ENCODE results near the gene PTPRO. TPM values are rescaled to one million over a fixed set of nuclear protein-coding genes. Genes with fewer than 3 reads are reported as not detected.

The PTPRO gene
- 10 to 100 TPM; 11.0 to 39.9 (median 21.9) TPM for total RNA-seq
- long read RNA-seq, donor 1, full-length matches to known transcripts: 4 of 4 reads
- long read RNA-seq, donor 1, partial matches to known transcripts: 0 of 4 reads
- long read RNA-seq, donor 1, other reads (novel, unspliced or antisense): 0 of 4 reads
- long read RNA-seq, donor 2, partial matches to known transcripts: 0 of 7 reads
- long read RNA-seq, donor 2, other reads (novel, unspliced or antisense): 3 of 7 reads

DNA sequence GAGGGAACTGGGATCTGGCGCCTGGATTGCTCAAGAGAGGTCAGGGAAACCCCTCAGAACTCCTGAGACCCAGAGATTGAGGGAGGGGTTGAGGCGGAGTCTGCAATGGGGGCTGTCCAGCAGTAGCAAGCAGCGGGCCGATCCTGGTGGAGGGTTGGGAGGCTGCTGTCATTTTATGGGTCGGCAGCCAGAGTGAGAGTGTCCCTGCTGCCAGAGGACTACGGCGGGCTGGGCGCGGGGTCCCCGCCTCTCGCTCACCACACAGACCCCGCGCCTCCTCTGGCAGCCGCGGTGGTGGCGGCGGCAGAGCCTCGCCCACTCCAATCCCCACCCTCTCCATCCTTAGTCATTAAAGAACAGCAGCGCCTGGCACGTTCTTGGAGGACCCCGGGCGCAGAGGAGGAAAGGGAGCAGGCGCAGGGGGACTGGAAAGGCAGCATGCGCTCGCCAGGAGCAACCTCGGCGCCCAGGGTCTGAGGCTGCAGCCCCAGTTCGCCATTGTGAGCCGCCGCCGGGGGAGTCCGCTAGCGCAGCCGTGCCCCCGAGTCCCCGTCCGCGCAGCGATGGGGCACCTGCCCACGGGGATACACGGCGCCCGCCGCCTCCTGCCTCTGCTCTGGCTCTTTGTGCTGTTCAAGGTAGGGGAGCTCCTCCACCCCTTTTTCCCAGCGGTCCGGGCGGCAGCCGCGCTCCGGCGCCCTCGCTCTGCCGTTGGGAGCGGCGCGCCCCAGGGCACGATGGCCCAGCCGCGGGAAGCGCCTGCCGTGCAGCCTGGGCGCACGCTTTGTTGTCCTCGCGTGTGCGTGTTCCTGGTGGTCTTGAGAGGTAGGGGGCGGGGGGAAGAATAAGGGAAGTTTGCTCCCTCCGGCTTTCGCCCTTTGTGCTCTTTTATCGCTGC is at the start of gene PTPRO:
TSS of gene PTPRO (plus strand) at position 345 of the 898 bp plus-strand sequence.
- Histone ChIP-seq H3K36me3 (ENCODE audit: low read depth) (no peaks in the 10 kb centered on the region), H3K9me3 (no peaks in the 10 kb centered on the region), H3K4me1 (ENCODE audit: low read depth) (no peaks in the 10 kb centered on the region), H3K4me3 (no peak within 1 kb of the TSS)
- TF ChIP-seq, protein P1, sequence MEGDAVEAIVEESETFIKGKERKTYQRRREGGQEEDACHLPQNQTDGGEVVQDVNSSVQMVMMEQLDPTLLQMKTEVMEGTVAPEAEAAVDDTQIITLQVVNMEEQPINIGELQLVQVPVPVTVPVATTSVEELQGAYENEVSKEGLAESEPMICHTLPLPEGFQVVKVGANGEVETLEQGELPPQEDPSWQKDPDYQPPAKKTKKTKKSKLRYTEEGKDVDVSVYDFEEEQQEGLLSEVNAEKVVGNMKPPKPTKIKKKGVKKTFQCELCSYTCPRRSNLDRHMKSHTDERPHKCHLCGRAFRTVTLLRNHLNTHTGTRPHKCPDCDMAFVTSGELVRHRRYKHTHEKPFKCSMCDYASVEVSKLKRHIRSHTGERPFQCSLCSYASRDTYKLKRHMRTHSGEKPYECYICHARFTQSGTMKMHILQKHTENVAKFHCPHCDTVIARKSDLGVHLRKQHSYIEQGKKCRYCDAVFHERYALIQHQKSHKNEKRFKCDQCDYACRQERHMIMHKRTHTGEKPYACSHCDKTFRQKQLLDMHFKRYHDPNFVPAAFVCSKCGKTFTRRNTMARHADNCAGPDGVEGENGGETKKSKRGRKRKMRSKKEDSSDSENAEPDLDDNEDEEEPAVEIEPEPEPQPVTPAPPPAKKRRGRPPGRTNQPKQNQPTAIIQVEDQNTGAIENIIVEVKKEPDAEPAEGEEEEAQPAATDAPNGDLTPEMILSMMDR (IDR thresholded peaks at IDR 0.05): no peak
- ATAC-seq: peak; percentile 52
- no peak for DNase-seq
- intact Hi-C loops (cut with DNase I, micrococcal nuclease): no loop called here

DNA sequence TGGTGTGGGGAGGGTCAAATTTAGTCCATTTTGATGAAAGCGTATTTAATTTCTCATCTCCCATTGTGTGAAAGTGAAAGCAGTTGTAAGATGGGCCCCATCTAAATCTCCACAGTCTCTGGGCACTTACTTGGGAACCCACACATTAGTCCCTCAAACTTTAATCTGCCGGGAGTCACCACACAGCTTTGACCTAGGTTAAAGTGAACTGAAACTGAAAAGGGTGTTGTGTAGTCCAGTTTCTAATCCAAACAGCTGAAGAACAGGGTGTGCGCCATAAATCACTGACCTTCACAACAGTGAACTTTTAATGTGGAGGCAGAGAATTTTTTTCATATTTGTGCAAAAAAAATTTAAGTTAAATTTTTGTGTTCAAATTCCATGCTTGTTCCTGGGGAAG is 48.4 kb upstream of the PTPRO start:
- no peak for ATAC-seq
- Histone ChIP-seq H3K36me3 (ENCODE audit: low read depth) (no peaks in the 10 kb centered on the region), H3K4me3 (no peak overlapping the region), H3K9me3 (no peaks in the 10 kb centered on the region), H3K4me1 (ENCODE audit: low read depth) (no peaks in the 10 kb centered on the region)
- no peak for DNase-seq
- TF ChIP-seq, protein P1 (IDR thresholded peaks at IDR 0.05): no peak
- intact Hi-C loops (cut with DNase I, micrococcal nuclease): loop anchor here in 1 of 2 donors (10.0 kb wide), 1 partner anchor 251 kb away; no protein-coding TSS in a partner anchor

DNA sequence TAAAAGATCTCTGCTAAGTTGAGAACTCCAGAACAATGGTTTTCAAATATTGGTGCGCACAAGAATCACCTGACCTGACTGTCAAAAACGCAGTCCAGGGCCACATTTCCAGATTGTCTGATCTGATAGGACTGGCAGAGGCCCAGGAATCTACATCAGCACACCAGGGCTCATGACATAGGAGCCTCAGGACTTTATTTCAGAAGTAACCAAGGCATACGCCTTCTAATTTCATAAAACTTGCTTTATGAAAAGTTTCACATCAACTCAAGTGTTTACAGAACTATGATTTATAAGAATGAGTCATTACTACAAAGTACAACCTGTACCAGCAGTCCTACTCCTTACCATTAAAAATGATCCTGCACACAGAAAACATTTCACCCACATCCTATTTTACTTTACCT is 47.7 kb upstream of the PTPRO start:
- intact Hi-C loops (cut with DNase I, micrococcal nuclease): loop anchor here in 1 of 2 donors (10.0 kb wide), 1 partner anchor 250 kb away; no protein-coding TSS in a partner anchor
- H3K9me3 ChIP-seq: no peaks in the 10 kb centered on the region
- H3K36me3 ChIP-seq (ENCODE audit: low read depth): no peaks in the 10 kb centered on the region
- DNase-seq (peak in 1 of 3 donors; percentile 40), ATAC-seq (peak; percentile 90)
- TF ChIP-seq, protein P1 (IDR thresholded peaks at IDR 0.05): no peak
- no peak overlapping the region for H3K4me3 ChIP-seq
- no peaks in the 10 kb centered on the region for H3K4me1 ChIP-seq (ENCODE audit: low read depth)

DNA sequence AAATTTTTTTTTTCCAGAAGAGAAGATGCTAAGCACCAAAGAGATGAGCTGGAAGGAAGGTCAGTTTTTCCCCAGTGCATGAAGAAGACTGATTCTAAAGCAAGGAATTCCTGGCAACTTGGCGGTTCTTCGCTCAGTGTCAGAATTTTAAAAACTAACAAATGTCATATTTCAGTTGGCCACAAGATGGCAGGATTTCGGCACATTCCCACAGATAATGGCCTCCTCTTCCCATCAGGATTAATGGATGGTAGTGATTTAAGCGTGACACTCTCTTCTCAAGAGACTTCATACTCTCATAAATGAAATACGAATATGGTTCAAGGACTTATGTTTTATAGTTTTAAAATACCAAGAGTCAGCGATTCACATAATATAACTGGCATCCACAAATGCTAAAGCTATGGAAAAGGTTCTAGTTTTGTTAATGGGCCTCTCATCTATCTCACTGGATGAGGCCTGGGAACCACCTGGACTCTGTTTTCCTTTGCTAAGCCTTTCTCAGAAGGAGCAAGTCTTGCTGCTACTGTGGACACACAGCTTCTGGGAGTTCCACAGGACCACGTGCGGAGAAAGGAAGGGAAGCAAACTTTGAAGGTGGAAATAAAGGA is 46.1 kb upstream of the PTPRO start:
- Histone ChIP-seq H3K4me3 (no peak overlapping the region), H3K9me3 (no peaks in the 10 kb centered on the region), H3K36me3 (ENCODE audit: low read depth) (no peaks in the 10 kb centered on the region), H3K4me1 (ENCODE audit: low read depth) (no peaks in the 10 kb centered on the region)
- DNase-seq (peak in 1 of 3 donors; percentile 59), ATAC-seq (peak; percentile 56)
- TF ChIP-seq, protein P1 (IDR thresholded peaks at IDR 0.05): peak; percentile 45
- intact Hi-C loops (cut with DNase I, micrococcal nuclease): loop anchor here (5.0 to 10.0 kb wide), 2 partner anchors 249 to 251 kb away; no protein-coding TSS in a partner anchor

DNA sequence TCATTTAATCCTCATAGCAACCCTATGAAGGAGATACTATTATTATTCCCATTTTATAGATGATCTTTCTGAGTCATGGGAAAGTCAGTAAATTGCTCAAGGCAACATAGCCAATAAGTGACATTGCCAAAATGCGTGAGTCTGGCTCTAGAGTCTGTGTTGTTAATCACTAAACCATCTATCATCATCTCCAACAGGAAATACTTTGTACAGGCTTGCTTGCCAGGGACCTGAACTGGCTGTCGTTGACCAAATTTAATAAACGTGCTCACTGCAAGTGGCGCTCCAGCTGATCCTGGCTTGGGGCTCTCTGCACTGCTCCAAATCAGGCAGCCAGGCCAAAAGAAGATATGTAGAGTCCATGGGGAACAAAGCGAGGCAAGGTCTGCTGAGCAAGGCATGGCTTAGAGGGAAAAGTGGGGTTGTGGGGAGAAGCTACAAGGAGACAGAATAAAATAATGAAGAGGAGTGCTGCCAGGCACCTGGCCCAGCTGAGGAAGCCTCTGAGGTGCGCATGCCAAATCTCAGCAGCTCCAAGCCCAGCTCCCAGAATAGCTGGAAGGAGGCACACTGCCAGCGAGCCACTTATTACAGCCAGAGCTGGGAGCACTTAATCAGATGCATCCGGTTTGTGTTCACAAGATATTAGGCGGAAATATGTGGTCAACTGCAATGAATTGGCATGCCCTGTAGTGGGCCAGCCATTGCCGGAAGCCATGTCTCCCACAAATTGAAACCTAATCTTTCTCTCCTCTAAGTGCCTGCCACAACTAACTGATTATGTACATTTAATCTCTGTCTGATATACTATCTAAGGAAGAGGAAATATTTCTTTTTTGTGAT is 43.3 kb upstream of the PTPRO start:
- TF ChIP-seq, protein P1 (IDR thresholded peaks at IDR 0.05): no peak
- Histone ChIP-seq H3K9me3 (no peaks in the 10 kb centered on the region), H3K4me1 (ENCODE audit: low read depth) (no peaks in the 10 kb centered on the region), H3K4me3 (no peak overlapping the region), H3K36me3 (ENCODE audit: low read depth) (no peaks in the 10 kb centered on the region)
- intact Hi-C loops (cut with DNase I, micrococcal nuclease): loop anchor here (5.0 to 10.0 kb wide), 2 partner anchors 246 to 248 kb away; no protein-coding TSS in a partner anchor
- DNase-seq (peak; percentile 30 to 64 (median 47)), ATAC-seq (peak; percentile 16)

All from mucosa of descending colon (tissue), 3 donors.